Measurements from ENCODE around the gene ASRGL1.

Gene ASRGL1

GRCh38 chr11:62392506-62392905 lies 55.3 kb downstream of the ASRGL1 start:
- no peak for DNase-seq (ENCODE audit: low read depth in 3 of 3)

GRCh38 chr11:62393061-62393611 lies 55.9 kb downstream of the ASRGL1 start:
- DNase-seq (ENCODE audit: low read depth in 3 of 3), result no peak

GRCh38 chr11:62393735-62394134 lies 56.5 kb downstream of the ASRGL1 start:
- no peak for DNase-seq (ENCODE audit: low read depth in 3 of 3)

GRCh38 chr11:62394825-62395538 lies 57.7 kb downstream of the ASRGL1 start:
- peak; percentile 11 to 38 (median 22) for DNase-seq (ENCODE audit: low read depth in 3 of 3)

- no peak for DNase-seq (ENCODE audit: low read depth in 3 of 3)
These were observed 58.8 kb downstream of the ASRGL1 start for GRCh38 chr11:62395885-62396551.

GRCh38 chr11:62398011-62398994 lies 61.1 kb downstream of the ASRGL1 start:
- DNase-seq (ENCODE audit: low read depth in 3 of 3), result no peak

- DNase-seq (ENCODE audit: low read depth in 3 of 3), result no peak
These were observed 62.1 kb downstream of the ASRGL1 start for GRCh38 chr11:62399172-62399877.

- DNase-seq (ENCODE audit: low read depth in 3 of 3), result no peak
These were observed 62.6 kb downstream of the ASRGL1 start for GRCh38 chr11:62399878-62400266.

- no peak for DNase-seq (ENCODE audit: low read depth in 3 of 3)
These were observed 63.0 kb downstream of the ASRGL1 start for GRCh38 chr11:62400281-62400680.

- DNase-seq (ENCODE audit: low read depth in 3 of 3), result no peak
These were observed 63.5 kb downstream of the ASRGL1 start for GRCh38 chr11:62400760-62401159.

GRCh38 chr11:62401356-62401755 lies 64.1 kb downstream of the ASRGL1 start:
- no peak for DNase-seq (ENCODE audit: low read depth in 3 of 3)

GRCh38 chr11:62401811-62402210 lies 64.6 kb downstream of the ASRGL1 start:
- DNase-seq (ENCODE audit: low read depth in 3 of 3), result no peak

- peak; percentile 34 to 51 (median 35) for DNase-seq (ENCODE audit: low read depth in 3 of 3)
These were observed 65.1 kb downstream of the ASRGL1 start for GRCh38 chr11:62402226-62402959.

GRCh38 chr11:62402960-62403730 lies 65.9 kb downstream of the ASRGL1 start:
- DNase-seq (ENCODE audit: low read depth in 3 of 3), result no peak

GRCh38 chr11:62404435-62404834 lies 67.2 kb downstream of the ASRGL1 start:
- DNase-seq (ENCODE audit: low read depth in 3 of 3), result no peak

- no peak for DNase-seq (ENCODE audit: low read depth in 3 of 3)
These were observed 67.7 kb downstream of the ASRGL1 start for GRCh38 chr11:62404901-62405300.

- DNase-seq (ENCODE audit: low read depth in 3 of 3), result no peak
These were observed 68.8 kb downstream of the ASRGL1 start for GRCh38 chr11:62406034-62406433.

GRCh38 chr11:62409831-62410230 lies 72.6 kb downstream of the ASRGL1 start:
- DNase-seq (ENCODE audit: low read depth in 3 of 3), result no peak

GRCh38 chr11:62410972-62411371 lies 73.7 kb downstream of the ASRGL1 start:
- DNase-seq (ENCODE audit: low read depth in 3 of 3), result no peak

- no peak for DNase-seq (ENCODE audit: low read depth in 3 of 3)
These were observed 74.3 kb downstream of the ASRGL1 start for GRCh38 chr11:62411524-62411923.

Data from stimulated activated CD4-positive, alpha-beta T cell treated with anti-CD3 and anti-CD28 coated beads, TNF-alpha, amount 100 ng/mL, for 24 hours (primary cell).